Large intestine (tissue), 3 donors: ENCODE measurements around the gene CUL9. TPM values are rescaled to one million over a fixed set of nuclear protein-coding genes. Genes with fewer than 3 reads are reported as not detected.

Source experiments
- DNase-seq, 2 donors: peaks; one replicate each; pipeline versions ENCODE4 v3.0.0 to v3.0.0-alpha.2; 2013
- H3K27ac ChIP-seq: one replicate; pipeline ENCODE4 v1.5.1; 2013; ENCODE audit warnings: low read length
- H3K27me3 ChIP-seq: 2 replicates; pipeline ENCODE4 v1.6.1; 2013; ENCODE audit warnings: low read length; ENCODE audit not compliant: control insufficient read depth, insufficient read depth
- H3K36me3 ChIP-seq: 2 replicates; pipeline ENCODE4 v1.6.1; 2013; ENCODE audit warnings: low read length; ENCODE audit not compliant: control insufficient read depth, insufficient read depth
- H3K4me1 ChIP-seq: one replicate; pipeline ENCODE4 v1.6.1; 2013; ENCODE audit warnings: low read length; ENCODE audit not compliant: control insufficient read depth, insufficient read depth
- H3K4me3 ChIP-seq: one replicate; pipeline ENCODE4 v1.5.1; 2013; ENCODE audit warnings: low read length
- H3K9me3 ChIP-seq: one replicate; pipeline ENCODE4 v1.6.1; 2013; ENCODE audit warnings: mild to moderate bottlenecking, low read depth, low read length, moderate library complexity; ENCODE audit not compliant: control insufficient read depth
- WGBS: methylation state at CpG from one replicate; pipeline ENCODE4 v1.1.5; 2013; ENCODE audit warnings: low lambda C conversion rate; ENCODE audit not compliant: insufficient coverage; 5-methylcytosine and 5-hydroxymethylcytosine counted together
- polyA plus RNA-seq: library from polyadenylated mRNA; unstranded; fragments of 120-200 nt; gene quantifications from one replicate; pipeline ENCODE4 v1.2.1, GENCODE V29; 2013

Gene CUL9
- polyA plus RNA-seq, 1 donor, result 42.5 TPM

DNA sequence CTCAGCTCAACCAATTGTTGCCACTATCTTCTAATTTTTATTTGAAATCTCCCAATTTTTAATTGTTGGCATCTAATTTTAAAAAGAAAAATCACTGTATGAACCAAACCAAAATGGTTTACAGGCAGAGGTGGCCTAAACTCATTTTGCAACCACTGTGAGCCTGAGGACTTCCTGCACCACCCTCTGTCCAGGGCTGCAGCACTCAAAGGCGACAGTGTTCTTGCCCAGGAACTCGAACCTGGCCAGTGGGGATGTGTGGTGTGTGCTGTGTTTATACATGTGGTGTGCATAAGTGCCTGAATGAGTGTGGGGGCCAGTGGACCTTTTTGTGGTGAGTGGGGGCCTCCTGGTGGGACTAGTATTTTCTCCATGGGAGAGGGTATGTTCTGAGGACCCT lies 91.7 kb downstream of the CUL9 start:
- DNase-seq, result no peak
- H3K36me3 ChIP-seq, result no peaks in the 10 kb centered on the region
- H3K4me3 ChIP-seq, result no peak overlapping the region
- H3K9me3 ChIP-seq, result no peaks in the 10 kb centered on the region
- peak overlapping the region; percentile 30 for H3K27ac ChIP-seq
- peaks cover 92% of the 10 kb centered on the region for H3K4me1 ChIP-seq
- H3K27me3 ChIP-seq, result peaks cover 8% of the 10 kb centered on the region
- no CpG with 5 or more reads among the region's 2 CpGs for WGBS

Other genes with a start within 250 kb of the CUL9 start
- gene GNMT, start 221.4 kb upstream of the CUL9 start, polyA plus RNA-seq, result 0.54 TPM
- gene PEX6, start 203.0 kb upstream of the CUL9 start, polyA plus RNA-seq, result 35.7 TPM
- 62.0 TPM for gene PPP2R5D, start 197.6 kb upstream of the CUL9 start, polyA plus RNA-seq
- gene MEA1, start 168.2 kb upstream of the CUL9 start, polyA plus RNA-seq, result 73.8 TPM
- 91.8 TPM for gene KLHDC3, start 167.9 kb upstream of the CUL9 start, polyA plus RNA-seq
- 52.1 TPM for gene RRP36, start 160.6 kb upstream of the CUL9 start, polyA plus RNA-seq
- gene CUL7, start 128.3 kb upstream of the CUL9 start, polyA plus RNA-seq, result 40.7 TPM
- 56.1 TPM for gene MRPL2, start 122.8 kb upstream of the CUL9 start, polyA plus RNA-seq
- gene KLC4, start 122.6 kb upstream of the CUL9 start, polyA plus RNA-seq, result 170 TPM
- gene PTK7, start 105.9 kb upstream of the CUL9 start, polyA plus RNA-seq, result 35.7 TPM
- gene SRF, start 10.9 kb upstream of the CUL9 start, polyA plus RNA-seq, result 30.1 TPM
- 152 TPM for gene DNPH1, start 47.3 kb downstream of the CUL9 start, polyA plus RNA-seq
- gene TTBK1, start 61.3 kb downstream of the CUL9 start, polyA plus RNA-seq, result 3.8 TPM
- gene SLC22A7, start 116.1 kb downstream of the CUL9 start, polyA plus RNA-seq, result 1.2 TPM
- 8.4 TPM for gene CRIP3, start 126.6 kb downstream of the CUL9 start, polyA plus RNA-seq
- gene ZNF318, start 187.5 kb downstream of the CUL9 start, polyA plus RNA-seq, result 21.2 TPM
- gene ABCC10, start 245.3 kb downstream of the CUL9 start, polyA plus RNA-seq, result 32.7 TPM